B cell (primary cell): Measurements from ENCODE around the gene E2F3.

Experiments used
- EZH2 ChIP-seq: IDR thresholded peaks from 2 replicates; pipeline ENCODE4 v1.6.1; 2012; ENCODE audit warnings: borderline replicate concordance, low read depth, mild to moderate bottlenecking, moderate library complexity, low read length; ENCODE audit not compliant: insufficient read depth, poor library complexity, severe bottlenecking
- TF ChIP-seq, protein P1 (sequence below): fragments of 200-600 bp; IDR thresholded peaks from one replicate; pipeline ENCODE4 v1.8.0; 2022; ENCODE audit warnings: antibody characterized with exemption, mild to moderate bottlenecking

DNA sequence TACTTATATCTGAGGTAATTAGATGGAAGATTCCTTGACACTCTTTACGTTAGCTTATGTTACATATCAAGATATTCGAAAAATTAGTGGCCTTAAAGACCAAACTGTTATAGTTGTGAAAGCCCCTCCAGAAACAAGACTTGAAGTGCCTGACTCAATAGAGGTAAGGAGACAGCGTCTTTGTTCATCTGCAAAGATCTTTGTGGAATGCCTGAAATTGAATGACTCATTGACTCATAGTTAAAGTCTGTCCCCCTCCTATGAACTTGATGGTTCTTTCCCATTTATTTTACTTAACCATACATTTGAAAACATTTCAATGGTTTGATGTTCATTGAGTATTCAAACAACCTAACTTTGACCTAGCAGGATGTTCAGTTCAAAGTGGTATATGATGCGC is 85.0 kb downstream of the E2F3 start:
- TF ChIP-seq, protein P1, sequence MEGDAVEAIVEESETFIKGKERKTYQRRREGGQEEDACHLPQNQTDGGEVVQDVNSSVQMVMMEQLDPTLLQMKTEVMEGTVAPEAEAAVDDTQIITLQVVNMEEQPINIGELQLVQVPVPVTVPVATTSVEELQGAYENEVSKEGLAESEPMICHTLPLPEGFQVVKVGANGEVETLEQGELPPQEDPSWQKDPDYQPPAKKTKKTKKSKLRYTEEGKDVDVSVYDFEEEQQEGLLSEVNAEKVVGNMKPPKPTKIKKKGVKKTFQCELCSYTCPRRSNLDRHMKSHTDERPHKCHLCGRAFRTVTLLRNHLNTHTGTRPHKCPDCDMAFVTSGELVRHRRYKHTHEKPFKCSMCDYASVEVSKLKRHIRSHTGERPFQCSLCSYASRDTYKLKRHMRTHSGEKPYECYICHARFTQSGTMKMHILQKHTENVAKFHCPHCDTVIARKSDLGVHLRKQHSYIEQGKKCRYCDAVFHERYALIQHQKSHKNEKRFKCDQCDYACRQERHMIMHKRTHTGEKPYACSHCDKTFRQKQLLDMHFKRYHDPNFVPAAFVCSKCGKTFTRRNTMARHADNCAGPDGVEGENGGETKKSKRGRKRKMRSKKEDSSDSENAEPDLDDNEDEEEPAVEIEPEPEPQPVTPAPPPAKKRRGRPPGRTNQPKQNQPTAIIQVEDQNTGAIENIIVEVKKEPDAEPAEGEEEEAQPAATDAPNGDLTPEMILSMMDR = no peak
- no peak for TF ChIP-seq EZH2
